SK-MEL-5 (cell line): ENCODE data around the gene OR2M3. TPM values are rescaled to one million over a fixed set of nuclear protein-coding genes. Genes with fewer than 3 reads are reported as not detected.

ENCODE experiments used
- total RNA-seq: library from RNA; depleted of rRNA; stranded (reverse); fragments of >200 nt; shearing (Covaris generic); gene quantifications from 2 replicates; pipeline ENCODE4 v1.2.3, GENCODE V29; 2014; rRNA removed

The OR2M3 gene
- total RNA-seq, 1 experiment from 2014 or later = not detected

Other genes starting within 250 kb of the OR2M3 start
- gene OR2L8, start 248.4 kb upstream of the OR2M3 start, total RNA-seq = not detected in 2 replicates
- not detected in 2 replicates for gene OR2AK2, start 232.0 kb upstream of the OR2M3 start, total RNA-seq
- gene OR2L5, start 183.6 kb upstream of the OR2M3 start, total RNA-seq = not detected in 2 replicates
- not detected in 2 replicates for gene OR2L2, start 167.2 kb upstream of the OR2M3 start, total RNA-seq
- not detected in 2 replicates for gene OR2L3, start 150.4 kb upstream of the OR2M3 start, total RNA-seq
- not detected in 2 replicates for gene OR2L13, start 102.1 kb upstream of the OR2M3 start, total RNA-seq
- not detected in 2 replicates for gene OR2M5, start 52.1 kb upstream of the OR2M3 start, total RNA-seq
- gene OR2M2, start 22.4 kb upstream of the OR2M3 start, total RNA-seq = not detected in 2 replicates
- gene OR2M4, start 34.2 kb downstream of the OR2M3 start, total RNA-seq = not detected in 2 replicates
- gene OR2T33, start 80.7 kb downstream of the OR2M3 start, total RNA-seq = not detected in 2 replicates
- gene OR2T12, start 106.2 kb downstream of the OR2M3 start, total RNA-seq = not detected in 2 replicates
- not detected in 2 replicates for gene OR2M7, start 127.3 kb downstream of the OR2M3 start, total RNA-seq
- gene OR14C36, start 151.5 kb downstream of the OR2M3 start, total RNA-seq = not detected in 2 replicates
- gene OR2T4, start 164.4 kb downstream of the OR2M3 start, total RNA-seq = not detected in 2 replicates
- not detected in 2 replicates for gene OR2T6, start 178.5 kb downstream of the OR2M3 start, total RNA-seq
- not detected in 2 replicates for gene OR2T1, start 205.8 kb downstream of the OR2M3 start, total RNA-seq
- gene OR2T2, start 248.4 kb downstream of the OR2M3 start, total RNA-seq = not detected in 2 replicates